A549 (cell line): ENCODE data around the gene TTC19. TPM values are rescaled to one million over a fixed set of nuclear protein-coding genes. Genes with fewer than 3 reads are reported as not detected.
A peak's percentile ranks its signal among the peaks of the same experiment; 100 is the strongest.
"Not testable (repeated sequence)": the region's sequence is repeated elsewhere in the genome, so short reads cannot be mapped to it uniquely, and the experiment has no call there.

Experiments
- ATAC-seq, 2 experiments: fragments of 200-7000 bp in 1 of 2; fragments of >200 bp in 1 of 2; cut with Nextera tagmentation in 1 of 2; cut with Tn5 transposase in 1 of 2; 3 replicates each; pipeline versions ENCODE4 v1.8.0 to v1.9.1; 2018 to 2020; ENCODE audit warnings: mild to moderate bottlenecking in 1 of 2, moderate library complexity in 1 of 2
- CTCF ChIA-PET: fragments of 300-600 bp; sonication (Branson Sonifier 250); formaldehyde crosslinking; extraction: SDS; loops from one replicate; lab custom pipeline; 2021; ENCODE audit warnings: antibody characterized with exemption, inconsistent platforms; lab: Yijun Ruan, JAX
- POLR2A ChIA-PET: fragments of 350-600 bp; formaldehyde crosslinking; extraction: SDS; loops from one replicate; lab custom pipeline; 2021; ENCODE audit warnings: antibody characterized with exemption, inconsistent platforms; lab: Yijun Ruan, JAX
- DNase-seq, 2 experiments: peaks; one replicate each; pipeline versions ENCODE4 v3.0.0 to v3.0.0-alpha.2; 2011 to 2016; ENCODE audit warnings: low read depth in 1 of 2, low spot score in 1 of 2
- FAIRE-seq: peaks from 2 replicates; lab custom pipeline; 2011; peaks lifted over from hg19 to GRCh38; lab: Jason Lieb, UNC
- H3K27ac ChIP-seq, 2 experiments: fragments of >200 bp; sonication (Bioruptor Twin); formaldehyde crosslinking; 3 replicates each; pipeline ENCODE4 v1.5.1; 2016 to 2017
- H3K4me1 ChIP-seq: fragments of >200 bp; sonication (Bioruptor Twin); formaldehyde crosslinking; 3 replicates; pipeline ENCODE4 v1.6.1; 2016
- H3K4me2 ChIP-seq: fragments of >200 bp; sonication (Bioruptor Twin); formaldehyde crosslinking; 3 replicates; pipeline ENCODE4 v1.6.1; 2016
- H3K4me3 ChIP-seq: fragments of >200 bp; sonication (Bioruptor Twin); formaldehyde crosslinking; 3 replicates; pipeline ENCODE4 v1.5.1; 2016
- H3K9me3 ChIP-seq: fragments of >200 bp; sonication (Bioruptor Twin); formaldehyde crosslinking; 3 replicates; pipeline ENCODE4 v1.6.1; 2016
- CBX8 ChIP-seq: fragments of 200-600 bp; sonication (generic); IDR thresholded peaks from 2 replicates; pipeline ENCODE4 v1.6.1; 2016
- CEBPB ChIP-seq, 2 experiments: fragments of >200 bp in 1 of 2; sonication (Bioruptor Twin) in 1 of 2; formaldehyde crosslinking in 1 of 2; IDR thresholded peaks; 2 replicates each; pipeline ENCODE4 v1.6.1; 2012 to 2016
- CHD2 ChIP-seq: fragments of 150-350 bp; IDR thresholded peaks from 2 replicates; pipeline ENCODE4 v1.6.1; 2014; ENCODE audit warnings: low read length; ENCODE audit not compliant: partially characterized antibody
- E2F6 ChIP-seq: IDR thresholded peaks from 2 replicates; pipeline ENCODE4 v1.6.1; 2012; ENCODE audit warnings: low read depth, borderline replicate concordance
- EHF ChIP-seq: fragments of 250-450 bp; sonication (Bioruptor Pico); IDR thresholded peaks from 2 replicates; pipeline ENCODE4 v1.5.0; 2020; ENCODE audit warnings: mild to moderate bottlenecking
- EHMT2 ChIP-seq: fragments of 200-600 bp; sonication (generic); IDR thresholded peaks from 2 replicates; pipeline ENCODE4 v1.6.1; 2016; ENCODE audit warnings: antibody characterized with exemption, low read depth, mild to moderate bottlenecking, moderate library complexity
- HDAC2 ChIP-seq: fragments of 200-600 bp; sonication (generic); IDR thresholded peaks from 2 replicates; pipeline ENCODE4 v1.6.1; 2016
- HOXA7 ChIP-seq: fragments of 250-450 bp; sonication (Bioruptor Pico); IDR thresholded peaks from 2 replicates; pipeline ENCODE4 v1.5.0; 2020; ENCODE audit warnings: mild to moderate bottlenecking, moderate library complexity
- JUNB ChIP-seq: fragments of >200 bp; sonication (Bioruptor Twin); formaldehyde crosslinking; IDR thresholded peaks from 2 replicates; pipeline ENCODE4 v1.6.1; 2016
- KDM1A ChIP-seq: fragments of 200-600 bp; sonication (generic); IDR thresholded peaks from 2 replicates; pipeline ENCODE4 v1.6.1; 2016; ENCODE audit warnings: low read depth, mild to moderate bottlenecking
- KDM5A ChIP-seq: fragments of 200-600 bp; sonication (generic); IDR thresholded peaks from 2 replicates; pipeline ENCODE4 v1.6.1; 2016; ENCODE audit warnings: antibody characterized with exemption, mild to moderate bottlenecking
- MAZ ChIP-seq: fragments of 150-350 bp; IDR thresholded peaks from 2 replicates; pipeline ENCODE4 v1.6.1; 2014; ENCODE audit warnings: antibody characterized with exemption, low read depth, low read length, borderline replicate concordance
- PBX3 ChIP-seq: IDR thresholded peaks from 2 replicates; pipeline ENCODE4 v1.6.1; 2012
- PHF8 ChIP-seq: fragments of 200-600 bp; sonication (generic); IDR thresholded peaks from 2 replicates; pipeline ENCODE4 v1.6.1; 2016; ENCODE audit warnings: low read depth, mild to moderate bottlenecking, antibody characterized with exemption, moderate library complexity, borderline replicate concordance
- POLR2A ChIP-seq: IDR thresholded peaks from 2 replicates; pipeline ENCODE4 v1.6.1; 2012; ENCODE audit warnings: mild to moderate bottlenecking, low read length
- POLR2AphosphoS2 ChIP-seq: conservative IDR thresholded peaks from 2 replicates; pipeline ENCODE4 v1.6.1; 2012; ENCODE audit warnings: low read length, improper control_type of control experiment, inconsistent platforms
- RFX5 ChIP-seq: fragments of 450-650 bp; IDR thresholded peaks from 2 replicates; pipeline ENCODE4 v1.7.1; 2014; ENCODE audit warnings: antibody characterized with exemption, mild to moderate bottlenecking, moderate library complexity
- RNF2 ChIP-seq: fragments of 200-600 bp; sonication (generic); IDR thresholded peaks from 2 replicates; pipeline ENCODE4 v1.6.1; 2016; ENCODE audit warnings: low read depth, mild to moderate bottlenecking, antibody characterized with exemption, moderate library complexity, borderline replicate concordance
- SMC3 ChIP-seq: fragments of >200 bp; sonication (Bioruptor Twin); formaldehyde crosslinking; IDR thresholded peaks from 3 replicates; pipeline ENCODE4 v1.6.1; 2018; ENCODE audit warnings: inconsistent platforms
- SREBF2 ChIP-seq: fragments of 450-650 bp; IDR thresholded peaks from 2 replicates; pipeline ENCODE4 v1.6.1; 2014; ENCODE audit warnings: mild to moderate bottlenecking, moderate library complexity
- TP53 ChIP-seq: fragments of 250-450 bp; sonication (Bioruptor Pico); IDR thresholded peaks from 2 replicates; pipeline ENCODE4 v1.5.0; 2021; ENCODE audit warnings: mild to moderate bottlenecking, moderate library complexity
- ZFP36 ChIP-seq: fragments of 450-650 bp; IDR thresholded peaks from 2 replicates; pipeline ENCODE4 v1.6.1; 2014; ENCODE audit warnings: borderline replicate concordance; ENCODE audit not compliant: partially characterized antibody
- WGBS: methylation state at CpG from one replicate; pipeline ENCODE4 v1.1.6; 2017; ENCODE audit errors: missing lambda C conversion rate; 5-methylcytosine and 5-hydroxymethylcytosine counted together
- polyA plus RNA-seq, 4 experiments: library from polyadenylated mRNA; depleted of rRNA in 3 of 4; stranded (reverse); fragments of >200 nt; fragmentation: RNase III in 1 of 4; extraction: RNeasy Plus Mini Kit Qiagen cat#74134 plus additional on column Dnase treatment in 1 of 4; gene quantifications; 2 replicates in 3 of 4; 3 replicates in 1 of 4; pipeline ENCODE4 v1.2.3, GENCODE V29; 2011 to 2017
- TF ChIP-seq, protein P1 (sequence below): IDR thresholded peaks from 2 replicates; pipeline ENCODE4 v1.6.1; 2012
- TF ChIP-seq, protein P2 (sequence below): fragments of >200 bp; sonication (Bioruptor Twin); formaldehyde crosslinking; IDR thresholded peaks from 3 replicates; pipeline ENCODE4 v1.6.1; 2016

TTC19 gene
- polyA plus RNA-seq, 2 of the 4 experiments (the other 2 are of a cell fraction) = 16.6 to 30.3 TPM

- Histone ChIP-seq H3K4me3 (no peak overlapping the region), H3K27ac (no peak overlapping the region), H3K4me2 (no peak overlapping the region), H3K4me1 (no peaks in the 10 kb centered on the region), H3K9me3 (peaks cover 3% of the 10 kb centered on the region; the same call in 1 of the 3 replicates)
- DNase-seq (no peak), ATAC-seq (no peak), FAIRE-seq (no peak)
- TF ChIP-seq TP53 (CRISPR knock-in tag) = no peak
- no peak for TF ChIP-seq SREBF2
- no peak for TF ChIP-seq POLR2A
- no peak for TF ChIP-seq CBX8
- TF ChIP-seq MAZ = no peak
- TF ChIP-seq JUNB = no peak
- ChIA-PET POLR2A (no interaction called here), CTCF (interaction anchor here (0.9 to 1.5 kb wide), 3 partner anchors 10 to 79 kb away, joined by 3 to 4 read pairs (median 3); no protein-coding TSS in a partner anchor)
- 100% methylated on average over 1 of the region's 1 CpG for WGBS
Measured at GRCh38 chr17:16052486-16052885, 52.9 kb downstream of the TTC19 start.

DNA sequence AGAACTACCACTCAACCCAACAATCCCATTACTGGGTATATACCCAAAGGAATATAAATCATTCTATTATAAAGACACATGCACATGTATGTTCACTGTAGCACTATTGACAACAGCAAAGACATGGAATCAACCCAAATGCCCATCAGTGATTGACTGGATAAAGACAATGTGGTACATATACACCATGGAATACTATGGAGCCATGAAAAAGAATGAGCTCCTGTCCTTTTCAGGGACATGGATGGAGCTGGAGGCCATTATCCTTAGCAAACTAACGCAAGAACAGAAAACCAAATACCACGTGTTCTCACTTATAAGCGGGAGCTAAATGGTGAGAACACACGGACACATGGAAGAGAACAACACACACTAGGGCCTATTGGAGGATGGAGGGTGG, 55.5 kb downstream of the TTC19 start:
- H3K4me2 ChIP-seq, H3K27ac ChIP-seq, H3K9me3 ChIP-seq, POLR2A ChIA-PET, FAIRE-seq, DNase-seq, H3K4me3 ChIP-seq, ATAC-seq, H3K4me1 ChIP-seq: not testable (repeated sequence)
- CTCF ChIA-PET = interaction anchor here (1.2 to 1.4 kb wide), 2 partner anchors 8 to 9 kb away, joined by 4 to 5 read pairs; no protein-coding TSS in a partner anchor
- 72% methylated on average over 4 of the region's 4 CpGs for WGBS

DNA sequence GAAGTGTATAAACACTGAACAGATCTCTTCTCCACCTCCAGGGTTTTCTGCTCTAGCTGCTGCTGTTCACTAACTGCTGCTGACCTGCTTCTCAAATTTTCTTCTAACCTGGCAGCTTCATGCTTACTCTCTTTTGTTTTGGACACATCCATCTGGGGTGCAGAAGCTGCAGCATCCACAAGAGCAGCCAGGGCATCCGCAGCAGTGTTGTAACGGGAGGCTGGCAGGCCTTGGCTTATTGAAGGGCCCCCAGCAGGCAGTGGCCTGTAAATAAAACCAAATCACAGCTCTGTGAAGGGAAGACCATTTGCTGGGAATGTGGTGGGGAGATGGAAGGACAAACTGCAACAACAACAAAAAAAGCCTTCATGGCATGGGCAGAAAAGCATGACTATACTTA, 62.0 kb downstream of the TTC19 start:
- FAIRE-seq = no peak
- Histone ChIP-seq H3K4me3 (no peak overlapping the region), H3K27ac (no peak overlapping the region), H3K4me1 (no peaks in the 10 kb centered on the region)
- ChIA-PET CTCF (interaction anchor here (0.8 to 1.6 kb wide), 2 partner anchors 20 to 458 kb away, joined by 3 to 4 read pairs; no protein-coding TSS in a partner anchor), POLR2A (no interaction called here)
- 87% methylated on average over 2 of the region's 2 CpGs for WGBS
- no peak for TF ChIP-seq PBX3
- TF ChIP-seq, protein P1, sequence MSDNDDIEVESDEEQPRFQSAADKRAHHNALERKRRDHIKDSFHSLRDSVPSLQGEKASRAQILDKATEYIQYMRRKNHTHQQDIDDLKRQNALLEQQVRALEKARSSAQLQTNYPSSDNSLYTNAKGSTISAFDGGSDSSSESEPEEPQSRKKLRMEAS = no peak
- no peak for TF ChIP-seq HDAC2
- TF ChIP-seq EHF (CRISPR knock-in tag) = no peak
- TF ChIP-seq CEBPB (IDR thresholded peaks at IDR 0.05) = no peak
- TF ChIP-seq RFX5 = no peak
- TF ChIP-seq KDM1A = no peak
- no peak for TF ChIP-seq SMC3
- TF ChIP-seq EHMT2 = no peak
- no peak for TF ChIP-seq RNF2
- no peak for TF ChIP-seq ZFP36
- no peak for TF ChIP-seq HOXA7 (CRISPR knock-in tag)
- TF ChIP-seq PHF8 = no peak
- TF ChIP-seq E2F6 = no peak
- no peak for TF ChIP-seq KDM5A
- TF ChIP-seq CHD2 = no peak
- TF ChIP-seq, protein P2, sequence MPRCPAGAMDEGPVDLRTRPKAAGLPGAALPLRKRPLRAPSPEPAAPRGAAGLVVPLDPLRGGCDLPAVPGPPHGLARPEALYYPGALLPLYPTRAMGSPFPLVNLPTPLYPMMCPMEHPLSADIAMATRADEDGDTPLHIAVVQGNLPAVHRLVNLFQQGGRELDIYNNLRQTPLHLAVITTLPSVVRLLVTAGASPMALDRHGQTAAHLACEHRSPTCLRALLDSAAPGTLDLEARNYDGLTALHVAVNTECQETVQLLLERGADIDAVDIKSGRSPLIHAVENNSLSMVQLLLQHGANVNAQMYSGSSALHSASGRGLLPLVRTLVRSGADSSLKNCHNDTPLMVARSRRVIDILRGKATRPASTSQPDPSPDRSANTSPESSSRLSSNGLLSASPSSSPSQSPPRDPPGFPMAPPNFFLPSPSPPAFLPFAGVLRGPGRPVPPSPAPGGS = no peak
- TF ChIP-seq POLR2AphosphoS2 = no peak
- TF ChIP-seq, all 56 proteins: peak for 0
- Histone ChIP-seq H3K4me2 (no peak overlapping the region), H3K9me3 (no peaks in the 10 kb centered on the region)
- DNase-seq (no peak), ATAC-seq (0 out of 6 replicates have a peak, but pooled peaks of 1 of the 2 experiments have one; percentile 25)
